H1 (cell line): Measurements from ENCODE around the gene GMIP. TPM values are rescaled to one million over a fixed set of nuclear protein-coding genes. Genes with fewer than 3 reads are reported as not detected.

Experiments
- CBX8 ChIP-seq: fragments of 300-800, 300-1000 bp; sonication (generic); IDR thresholded peaks from 2 replicates; pipeline ENCODE4 v1.7.1; 2016; ENCODE audit warnings: low read depth, low read length, borderline replicate concordance
- polyA plus RNA-seq, 7 experiments: library from polyadenylated mRNA; depleted of rRNA in 3 of 7; stranded (reverse) in 5 of 7; unstranded in 2 of 7; fragments of >200 nt in 5 of 7; fragments of 200-250 nt in 2 of 7; gene quantifications; 1 replicate in 5 of 7; 2 replicates in 1 of 7; 4 replicates in 1 of 7; pipeline versions ENCODE4 v1.2.1 to v1.2.3, GENCODE V29; 2011 to 2013; ENCODE audit warnings: missing spikeins in 2 of 7, mixed read lengths in 2 of 7
- total RNA-seq: library from RNA; stranded (reverse); fragmentation: NEBNext Ultra II Directional; extraction: Animal tissue kit (Norgen Biotek cat#: 25700); gene quantifications from 2 replicates; pipeline ENCODE4 v1.2.1, GENCODE V29; 2021

Gene GMIP
- total and polyA plus RNA-seq, 2 of the 8 experiments (the other 6 are each of a cell fraction or from before 2014, with no cell fraction given), result 5.7 to 18.1 TPM

DNA sequence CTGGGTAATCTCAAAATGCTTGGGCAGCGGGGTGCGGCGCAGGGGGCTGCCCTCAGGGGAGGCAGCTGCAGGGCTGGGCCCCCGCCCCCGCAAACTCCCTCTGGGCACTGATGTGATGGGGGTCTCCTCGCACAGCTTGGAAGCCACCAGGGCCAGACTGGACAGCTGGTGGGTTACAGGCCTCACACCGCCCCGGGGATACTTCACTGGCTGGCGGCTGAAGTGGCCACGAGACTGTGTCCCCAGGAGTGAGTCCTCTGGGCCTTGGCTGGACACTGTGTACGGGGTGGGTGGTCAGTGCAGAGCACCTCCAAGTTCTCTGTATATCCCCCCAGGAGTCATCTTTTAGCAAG, 13.4 kb downstream of the GMIP start (continued):
- TF ChIP-seq CBX8, result no peak
